ENCODE measurements around the gene EFNA2.

EFNA2 gene

GRCh38 chr19:1292419-1293151, 6.9 kb downstream of the EFNA2 start:
- H3F3A ChIP-seq (ENCODE audit: control insufficient read depth, insufficient read depth), result no peaks in the 10 kb centered on the region
- peak overlapping the region; percentile 52 for H3K4me3 ChIP-seq (ENCODE audit: low read length)
- H3K36me3 ChIP-seq (ENCODE audit: control insufficient read depth, low read length), result no peaks in the 10 kb centered on the region
- no peaks in the 10 kb centered on the region for H3K9me3 ChIP-seq (ENCODE audit: control insufficient read depth, insufficient read depth, low read length)
- peaks cover 21% of the 10 kb centered on the region for H3K4me1 ChIP-seq (ENCODE audit: control insufficient read depth, low read length)
- H3K79me2 ChIP-seq (ENCODE audit: control insufficient read depth, low read length), result no peaks in the 10 kb centered on the region
- H3K4me2 ChIP-seq (ENCODE audit: low read length), result peak overlapping the region; percentile 67
- H3K27me3 ChIP-seq (ENCODE audit: control insufficient read depth, low read length), result peaks cover 39% of the 10 kb centered on the region
- H3K9me2 ChIP-seq (replicated peaks; ENCODE audit: control insufficient read depth, low read length), result no peaks in the 10 kb centered on the region
- TF ChIP-seq CTCF (IDR thresholded peaks at IDR 0.05; ENCODE audit: low read depth, low read length, poor library complexity, severe bottlenecking) (no peak), EZH2phosphoT487 (IDR thresholded peaks at IDR 0.05; ENCODE audit: borderline replicate concordance, low read length) (no peak)
- H4K20me1 ChIP-seq (ENCODE audit: control insufficient read depth, insufficient read depth, low read depth, low read length), result no peaks in the 10 kb centered on the region
- no peak overlapping the region for H3K27ac ChIP-seq (ENCODE audit: low read depth, low read length)

- H3K9me3 ChIP-seq (ENCODE audit: control insufficient read depth, insufficient read depth, low read length), result no peaks in the 10 kb centered on the region
- no peaks in the 10 kb centered on the region for H3K79me2 ChIP-seq (ENCODE audit: control insufficient read depth, low read length)
- no peak overlapping the region for H3K4me2 ChIP-seq (ENCODE audit: low read length)
- no peak overlapping the region for H3K4me3 ChIP-seq (ENCODE audit: low read length)
- H4K20me1 ChIP-seq (ENCODE audit: control insufficient read depth, insufficient read depth, low read depth, low read length), result no peaks in the 10 kb centered on the region
- H3K27me3 ChIP-seq (ENCODE audit: control insufficient read depth, low read length), result peaks cover 34% of the 10 kb centered on the region
- H3K27ac ChIP-seq (ENCODE audit: low read depth, low read length), result no peak overlapping the region
- H3K9me2 ChIP-seq (replicated peaks; ENCODE audit: control insufficient read depth, low read length), result no peaks in the 10 kb centered on the region
- TF ChIP-seq EZH2phosphoT487 (IDR thresholded peaks at IDR 0.05; ENCODE audit: borderline replicate concordance, low read length), result no peak
- TF ChIP-seq CTCF (IDR thresholded peaks at IDR 0.05; ENCODE audit: low read depth, low read length, poor library complexity, severe bottlenecking), result no peak
- peaks cover 21% of the 10 kb centered on the region for H3K4me1 ChIP-seq (ENCODE audit: control insufficient read depth, low read length)
- no peaks in the 10 kb centered on the region for H3K36me3 ChIP-seq (ENCODE audit: control insufficient read depth, low read length)
- no peaks in the 10 kb centered on the region for H3F3A ChIP-seq (ENCODE audit: control insufficient read depth, insufficient read depth)
Observed at GRCh38 chr19:1293782-1294604, 8.3 kb downstream of the EFNA2 start.

GRCh38 chr19:1294688-1295087, 9.0 kb downstream of the EFNA2 start:
- H3K79me2 ChIP-seq (ENCODE audit: control insufficient read depth, low read length), result no peaks in the 10 kb centered on the region
- no peak overlapping the region for H3K4me3 ChIP-seq (ENCODE audit: low read length)
- peaks cover 32% of the 10 kb centered on the region for H3K27me3 ChIP-seq (ENCODE audit: control insufficient read depth, low read length)
- H3K4me1 ChIP-seq (ENCODE audit: control insufficient read depth, low read length), result peaks cover 21% of the 10 kb centered on the region
- no peaks in the 10 kb centered on the region for H4K20me1 ChIP-seq (ENCODE audit: control insufficient read depth, insufficient read depth, low read depth, low read length)
- H3F3A ChIP-seq (ENCODE audit: control insufficient read depth, insufficient read depth), result no peaks in the 10 kb centered on the region
- no peak overlapping the region for H3K27ac ChIP-seq (ENCODE audit: low read depth, low read length)
- no peak overlapping the region for H3K4me2 ChIP-seq (ENCODE audit: low read length)
- TF ChIP-seq CTCF (IDR thresholded peaks at IDR 0.05; ENCODE audit: low read depth, low read length, poor library complexity, severe bottlenecking), result no peak
- TF ChIP-seq EZH2phosphoT487 (IDR thresholded peaks at IDR 0.05; ENCODE audit: borderline replicate concordance, low read length), result no peak
- H3K9me3 ChIP-seq (ENCODE audit: control insufficient read depth, insufficient read depth, low read length), result no peaks in the 10 kb centered on the region
- no peaks in the 10 kb centered on the region for H3K36me3 ChIP-seq (ENCODE audit: control insufficient read depth, low read length)
- no peaks in the 10 kb centered on the region for H3K9me2 ChIP-seq (replicated peaks; ENCODE audit: control insufficient read depth, low read length)

Measured in DOHH2 (cell line).